Peyer's patch (tissue), 4 donors: ENCODE measurements around the gene SHISA4.
A peak's percentile ranks its signal among the peaks of the same experiment; 100 is the strongest.

Source experiments
- POLR2A ChIP-seq, 2 donors: fragments of 450-650 bp; IDR thresholded peaks; one replicate each; pipeline ENCODE4 v1.5.1; 2017; ENCODE audit warnings: antibody characterized with exemption in 2 of 2, mild to moderate bottlenecking in 2 of 2, moderate library complexity in 2 of 2
- TF ChIP-seq, protein P1 (sequence below), 6 experiments: fragments of 450-650 bp in 4 of 6; fragments of 200-600 bp in 2 of 6; sonication (generic) in 1 of 6; IDR thresholded peaks; one replicate each; pipeline ENCODE4 v1.5.1; 2017 to 2019; ENCODE audit warnings: antibody characterized with exemption in 6 of 6, mild to moderate bottlenecking in 3 of 6, moderate library complexity in 1 of 6

DNA sequence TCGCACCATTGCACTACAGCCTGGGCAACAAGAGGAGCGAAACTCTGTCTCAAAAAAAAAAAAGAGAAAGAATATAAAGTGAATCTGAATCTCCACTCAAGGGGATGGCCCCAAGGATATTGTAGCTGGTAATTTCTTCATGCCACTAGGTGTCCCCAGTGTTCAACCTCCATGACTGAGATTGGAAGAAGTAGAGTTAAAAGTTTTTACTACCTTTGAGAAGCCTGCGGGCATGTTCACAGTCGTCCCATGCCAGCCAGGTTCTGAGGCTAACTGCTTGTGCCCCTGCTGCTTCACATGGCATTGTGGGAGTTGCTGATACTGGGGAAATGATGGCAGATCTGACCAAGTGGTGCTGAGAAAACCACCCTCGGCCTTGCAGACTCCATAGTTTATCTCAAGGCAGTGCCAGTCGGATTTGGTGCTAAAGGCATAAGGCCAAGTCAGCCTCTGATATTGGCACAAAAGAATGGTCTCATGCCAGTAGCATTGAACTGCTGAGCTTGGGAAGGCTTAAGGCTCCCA, 10.8 kb upstream of the SHISA4 start:
- TF ChIP-seq, protein P1, sequence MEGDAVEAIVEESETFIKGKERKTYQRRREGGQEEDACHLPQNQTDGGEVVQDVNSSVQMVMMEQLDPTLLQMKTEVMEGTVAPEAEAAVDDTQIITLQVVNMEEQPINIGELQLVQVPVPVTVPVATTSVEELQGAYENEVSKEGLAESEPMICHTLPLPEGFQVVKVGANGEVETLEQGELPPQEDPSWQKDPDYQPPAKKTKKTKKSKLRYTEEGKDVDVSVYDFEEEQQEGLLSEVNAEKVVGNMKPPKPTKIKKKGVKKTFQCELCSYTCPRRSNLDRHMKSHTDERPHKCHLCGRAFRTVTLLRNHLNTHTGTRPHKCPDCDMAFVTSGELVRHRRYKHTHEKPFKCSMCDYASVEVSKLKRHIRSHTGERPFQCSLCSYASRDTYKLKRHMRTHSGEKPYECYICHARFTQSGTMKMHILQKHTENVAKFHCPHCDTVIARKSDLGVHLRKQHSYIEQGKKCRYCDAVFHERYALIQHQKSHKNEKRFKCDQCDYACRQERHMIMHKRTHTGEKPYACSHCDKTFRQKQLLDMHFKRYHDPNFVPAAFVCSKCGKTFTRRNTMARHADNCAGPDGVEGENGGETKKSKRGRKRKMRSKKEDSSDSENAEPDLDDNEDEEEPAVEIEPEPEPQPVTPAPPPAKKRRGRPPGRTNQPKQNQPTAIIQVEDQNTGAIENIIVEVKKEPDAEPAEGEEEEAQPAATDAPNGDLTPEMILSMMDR (IDR thresholded peaks at IDR 0.05), result peak in 5 of 6 experiments; percentile 24 to 64 (median 59)
- no peak for TF ChIP-seq POLR2A (IDR thresholded peaks at IDR 0.05)
